HG02970 (cell line): ENCODE data around the gene LYPD3.
"Not testable (repeated sequence)": the region's sequence is repeated elsewhere in the genome, so short reads cannot be mapped to it uniquely, and the experiment has no call there.

ENCODE experiments used
- ATAC-seq: cut with Tn5 transposase; IDR thresholded peaks from one replicate; pipeline ENCODE4 v1.9.1; 2021; ENCODE audit warnings: mild to moderate bottlenecking, moderate library complexity, moderate number of reproducible peaks; ENCODE audit not compliant: unreplicated experiment, low FRiP score

Gene LYPD3

GRCh38 chr19:43465468-43466120 is at the start of gene LYPD3:
Gene LYPD3, minus strand, starts transcription at chr19:43465608. Its CDS starts 37 bp downstream, at chr19:43465571.
- no peak for ATAC-seq

GRCh38 chr19:43512399-43512798 is 47.0 kb upstream of the LYPD3 start:
- ATAC-seq: not testable (repeated sequence)

GRCh38 chr19:43511324-43511723 is 45.9 kb upstream of the LYPD3 start:
- no peak for ATAC-seq

- no peak for ATAC-seq
Observed at GRCh38 chr19:43510713-43511112, 45.3 kb upstream of the LYPD3 start.

GRCh38 chr19:43507880-43508279 is 42.5 kb upstream of the LYPD3 start:
- no peak for ATAC-seq

GRCh38 chr19:43506629-43507028 is 41.2 kb upstream of the LYPD3 start:
- ATAC-seq: no peak

- no peak for ATAC-seq
Observed at GRCh38 chr19:43505941-43506340, 40.5 kb upstream of the LYPD3 start.

- no peak for ATAC-seq
Observed at GRCh38 chr19:43505186-43505456, 39.7 kb upstream of the LYPD3 start.

GRCh38 chr19:43504426-43505185 is 39.2 kb upstream of the LYPD3 start, which contains the start of gene PHLDB3:
Gene PHLDB3, minus strand, starts transcription at chr19:43504746. Its CDS starts 628 bp downstream, at chr19:43504118.
- ATAC-seq: no peak

- ATAC-seq: peak; percentile 86
Observed at GRCh38 chr19:43503501-43504425, 38.4 kb upstream of the LYPD3 start.

- no peak for ATAC-seq
Observed at GRCh38 chr19:43502419-43502976, 37.1 kb upstream of the LYPD3 start.

GRCh38 chr19:43501661-43502418 is 36.4 kb upstream of the LYPD3 start:
- no peak for ATAC-seq

- no peak for ATAC-seq
Observed at GRCh38 chr19:43499042-43499441, 33.6 kb upstream of the LYPD3 start.

- ATAC-seq: no peak
Observed at GRCh38 chr19:43498233-43498842, 32.9 kb upstream of the LYPD3 start.

GRCh38 chr19:43496960-43497359 is 31.6 kb upstream of the LYPD3 start:
- ATAC-seq: no peak

GRCh38 chr19:43495082-43495481 is 29.7 kb upstream of the LYPD3 start:
- no peak for ATAC-seq

GRCh38 chr19:43490759-43491158 is 25.4 kb upstream of the LYPD3 start:
- no peak for ATAC-seq

GRCh38 chr19:43489979-43490599 is 24.7 kb upstream of the LYPD3 start:
- no peak for ATAC-seq

GRCh38 chr19:43489310-43489709 is 23.9 kb upstream of the LYPD3 start:
- no peak for ATAC-seq
